Nephron progenitor cell (in vitro differentiated cells): ENCODE measurements around the gene MYT1.

ENCODE experiments used
- DNase-seq: peaks from one replicate; pipeline ENCODE4 v3.0.0; 2021
- H3K27ac Mint-ChIP-seq: 2 replicates; pipeline ENCODE4 v1.8.0; 2021; ENCODE audit warnings: mild to moderate bottlenecking, moderate library complexity, mixed read lengths
- H3K27me3 Mint-ChIP-seq: 2 replicates; pipeline ENCODE4 v1.8.0; 2021; ENCODE audit warnings: mild to moderate bottlenecking, low read depth, mixed read lengths; ENCODE audit not compliant: poor library complexity
- H3K36me3 Mint-ChIP-seq: 2 replicates; pipeline ENCODE4 v1.8.0; 2021; ENCODE audit warnings: low read depth, mixed read lengths
- H3K4me1 Mint-ChIP-seq: 2 replicates; pipeline ENCODE4 v1.8.0; 2021; ENCODE audit warnings: mixed read lengths
- H3K4me3 Mint-ChIP-seq: 2 replicates; pipeline ENCODE4 v1.8.0; 2021; ENCODE audit warnings: mild to moderate bottlenecking, moderate library complexity, mixed read lengths
- H3K9me3 Mint-ChIP-seq: 2 replicates; pipeline ENCODE4 v1.8.0; 2021; ENCODE audit warnings: mild to moderate bottlenecking, moderate library complexity, mixed read lengths
- TF ChIP-seq, protein P1 (sequence below): fragments of 200-600 bp; sonication (generic); IDR thresholded peaks from 2 replicates; pipeline ENCODE4 v1.5.0; 2021; ENCODE audit warnings: antibody characterized with exemption

MYT1 gene

DNA sequence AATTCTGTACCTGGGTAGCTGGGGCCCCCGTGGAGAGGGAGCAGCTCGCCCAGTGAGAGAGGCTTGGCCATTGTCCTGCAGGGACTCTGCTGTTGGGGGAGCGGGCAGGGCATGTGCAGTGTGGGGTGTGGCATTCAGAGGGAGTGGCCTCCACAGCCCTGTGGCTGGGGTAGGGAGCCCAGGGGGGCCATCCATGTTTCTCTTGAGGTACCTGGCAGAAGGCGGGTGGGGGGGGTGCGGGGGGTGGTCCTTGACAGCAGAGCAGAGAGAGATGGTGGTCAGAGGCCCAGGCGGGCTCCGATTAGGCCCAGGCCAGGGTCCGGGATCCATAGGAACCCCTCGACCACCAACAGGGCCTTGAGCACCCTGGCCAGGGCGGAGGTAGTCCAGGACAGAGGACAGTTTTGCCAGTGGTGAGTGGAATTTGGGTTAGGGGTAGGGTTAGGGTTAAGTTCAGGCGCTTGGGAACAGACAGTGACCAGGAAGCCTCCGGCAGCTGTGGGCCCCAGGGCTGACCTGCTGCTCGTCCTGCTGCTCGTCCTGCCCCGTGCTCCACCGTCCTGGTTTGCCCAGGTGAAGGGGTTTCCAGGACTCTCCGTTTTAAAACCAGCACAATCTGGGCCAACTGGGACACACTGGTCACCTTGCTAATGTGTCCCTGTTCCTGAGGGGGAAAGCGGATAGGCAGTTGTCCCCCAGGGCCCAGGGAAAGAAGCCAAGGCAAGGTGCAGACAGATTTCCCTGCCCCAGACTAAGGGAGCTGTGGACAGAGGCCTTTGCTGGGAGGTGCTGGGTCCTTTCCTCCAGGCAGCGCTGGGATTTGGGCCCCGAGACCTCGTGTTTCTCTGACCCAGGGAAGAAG is 24.8 kb upstream of the MYT1 start:
- peaks cover 42% of the 10 kb centered on the region for H3K27me3 Mint-ChIP-seq
- H3K4me1 Mint-ChIP-seq, result peaks cover 33% of the 10 kb centered on the region
- TF ChIP-seq, protein P1, sequence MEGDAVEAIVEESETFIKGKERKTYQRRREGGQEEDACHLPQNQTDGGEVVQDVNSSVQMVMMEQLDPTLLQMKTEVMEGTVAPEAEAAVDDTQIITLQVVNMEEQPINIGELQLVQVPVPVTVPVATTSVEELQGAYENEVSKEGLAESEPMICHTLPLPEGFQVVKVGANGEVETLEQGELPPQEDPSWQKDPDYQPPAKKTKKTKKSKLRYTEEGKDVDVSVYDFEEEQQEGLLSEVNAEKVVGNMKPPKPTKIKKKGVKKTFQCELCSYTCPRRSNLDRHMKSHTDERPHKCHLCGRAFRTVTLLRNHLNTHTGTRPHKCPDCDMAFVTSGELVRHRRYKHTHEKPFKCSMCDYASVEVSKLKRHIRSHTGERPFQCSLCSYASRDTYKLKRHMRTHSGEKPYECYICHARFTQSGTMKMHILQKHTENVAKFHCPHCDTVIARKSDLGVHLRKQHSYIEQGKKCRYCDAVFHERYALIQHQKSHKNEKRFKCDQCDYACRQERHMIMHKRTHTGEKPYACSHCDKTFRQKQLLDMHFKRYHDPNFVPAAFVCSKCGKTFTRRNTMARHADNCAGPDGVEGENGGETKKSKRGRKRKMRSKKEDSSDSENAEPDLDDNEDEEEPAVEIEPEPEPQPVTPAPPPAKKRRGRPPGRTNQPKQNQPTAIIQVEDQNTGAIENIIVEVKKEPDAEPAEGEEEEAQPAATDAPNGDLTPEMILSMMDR, result no peak
- H3K36me3 Mint-ChIP-seq, result peaks cover 3% of the 10 kb centered on the region
- no peak overlapping the region for H3K27ac Mint-ChIP-seq
- peaks cover 5% of the 10 kb centered on the region for H3K9me3 Mint-ChIP-seq
- DNase-seq, result peak; percentile 1
- H3K4me3 Mint-ChIP-seq, result no peak overlapping the region

DNA sequence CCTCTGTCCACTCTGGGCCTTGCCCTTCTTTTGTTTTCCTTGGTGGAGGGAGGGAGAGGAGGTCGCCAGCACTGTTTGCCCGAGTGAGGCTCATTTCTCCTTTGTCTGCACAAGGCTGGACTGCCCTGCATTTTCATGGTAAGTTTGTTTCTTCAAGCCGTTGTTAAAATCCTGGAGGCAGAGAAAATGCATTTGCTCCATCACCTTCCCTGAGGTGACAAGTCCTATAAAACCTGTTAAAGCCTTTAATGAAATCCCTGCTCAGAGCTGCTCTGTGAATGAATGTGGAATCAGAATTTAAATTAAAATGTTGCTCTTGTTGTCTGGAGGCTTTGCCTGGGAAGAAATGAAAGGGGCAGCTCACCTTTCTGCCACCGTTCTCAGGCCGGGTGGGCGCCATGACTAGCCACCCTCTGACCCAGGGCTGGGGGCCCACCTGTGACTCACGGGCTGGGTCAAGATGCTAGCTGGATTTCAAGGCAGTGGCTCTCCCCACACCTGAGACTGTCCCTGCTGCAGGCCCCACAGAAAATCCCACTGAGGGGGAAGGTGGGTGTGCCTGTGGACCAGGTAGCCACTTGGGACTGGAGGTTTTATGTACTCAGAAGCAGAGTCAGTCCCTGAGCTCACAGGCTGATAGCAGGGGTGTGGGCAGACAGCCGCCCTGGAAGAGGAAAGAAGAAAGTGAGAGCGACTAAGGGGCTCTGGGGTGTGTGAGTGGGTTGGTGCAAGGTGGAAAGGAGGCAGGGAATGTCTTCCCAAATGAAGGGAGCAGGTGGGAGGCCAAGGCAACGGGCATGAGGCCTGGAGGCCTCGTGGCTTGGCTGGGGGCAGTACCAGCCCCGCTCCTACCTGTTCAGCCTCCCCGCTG is 24.0 kb upstream of the MYT1 start:
- TF ChIP-seq, protein P1, result no peak
- Mint-ChIP-seq H3K4me3 (no peak overlapping the region), H3K27me3 (peaks cover 45% of the 10 kb centered on the region), H3K36me3 (peaks cover 9% of the 10 kb centered on the region), H3K27ac (no peak overlapping the region), H3K9me3 (peaks cover 13% of the 10 kb centered on the region), H3K4me1 (peaks cover 33% of the 10 kb centered on the region)
- DNase-seq, result no peak

DNA sequence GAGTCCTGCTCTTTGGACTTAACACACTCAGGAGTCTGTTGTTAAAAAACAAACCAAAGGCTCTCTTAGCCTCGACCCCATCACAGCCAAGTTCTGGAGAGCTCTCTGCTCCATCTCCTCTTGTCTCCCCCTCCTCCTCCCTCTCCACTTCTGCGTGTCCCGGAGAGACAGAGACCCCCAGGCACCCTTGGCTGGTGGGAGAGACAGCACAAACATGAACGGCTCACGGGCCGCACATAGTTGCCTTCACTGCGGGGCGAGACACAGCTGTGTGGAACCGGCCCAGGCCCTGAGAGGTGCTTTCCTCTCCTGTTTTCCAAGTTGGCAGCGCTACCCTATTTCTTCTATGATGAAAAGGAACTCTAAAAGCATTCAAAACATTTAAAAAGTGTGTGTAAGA is 23.3 kb upstream of the MYT1 start:
- Mint-ChIP-seq H3K36me3 (peaks cover 9% of the 10 kb centered on the region), H3K27me3 (peaks cover 41% of the 10 kb centered on the region), H3K4me1 (peaks cover 33% of the 10 kb centered on the region), H3K4me3 (no peak overlapping the region), H3K9me3 (peaks cover 18% of the 10 kb centered on the region), H3K27ac (no peak overlapping the region)
- TF ChIP-seq, protein P1, result no peak
- no peak for DNase-seq

DNA sequence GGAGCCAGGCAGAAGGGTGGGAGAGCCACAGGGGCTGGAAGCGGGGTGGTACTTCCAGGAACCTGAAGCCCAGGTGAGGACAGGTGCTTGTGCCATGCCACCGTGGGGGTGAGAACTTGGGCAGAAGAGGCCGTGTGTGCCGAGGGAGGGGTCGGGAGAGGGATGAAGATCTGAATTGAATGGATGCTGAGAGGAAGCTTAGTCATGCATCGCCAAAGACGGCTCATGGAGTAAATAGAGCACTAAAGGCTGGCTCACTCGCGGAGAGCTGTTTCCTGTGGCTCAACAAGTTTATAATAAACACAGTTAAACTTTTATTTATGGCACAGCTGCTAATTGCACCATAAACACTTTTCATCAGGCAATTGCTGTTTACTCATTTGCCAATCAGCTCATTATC is 21.7 kb upstream of the MYT1 start:
- Mint-ChIP-seq H3K9me3 (peaks cover 19% of the 10 kb centered on the region), H3K4me1 (peaks cover 33% of the 10 kb centered on the region), H3K4me3 (no peak overlapping the region), H3K27ac (no peak overlapping the region), H3K36me3 (peaks cover 9% of the 10 kb centered on the region), H3K27me3 (peaks cover 34% of the 10 kb centered on the region)
- DNase-seq, result no peak
- TF ChIP-seq, protein P1, result no peak

DNA sequence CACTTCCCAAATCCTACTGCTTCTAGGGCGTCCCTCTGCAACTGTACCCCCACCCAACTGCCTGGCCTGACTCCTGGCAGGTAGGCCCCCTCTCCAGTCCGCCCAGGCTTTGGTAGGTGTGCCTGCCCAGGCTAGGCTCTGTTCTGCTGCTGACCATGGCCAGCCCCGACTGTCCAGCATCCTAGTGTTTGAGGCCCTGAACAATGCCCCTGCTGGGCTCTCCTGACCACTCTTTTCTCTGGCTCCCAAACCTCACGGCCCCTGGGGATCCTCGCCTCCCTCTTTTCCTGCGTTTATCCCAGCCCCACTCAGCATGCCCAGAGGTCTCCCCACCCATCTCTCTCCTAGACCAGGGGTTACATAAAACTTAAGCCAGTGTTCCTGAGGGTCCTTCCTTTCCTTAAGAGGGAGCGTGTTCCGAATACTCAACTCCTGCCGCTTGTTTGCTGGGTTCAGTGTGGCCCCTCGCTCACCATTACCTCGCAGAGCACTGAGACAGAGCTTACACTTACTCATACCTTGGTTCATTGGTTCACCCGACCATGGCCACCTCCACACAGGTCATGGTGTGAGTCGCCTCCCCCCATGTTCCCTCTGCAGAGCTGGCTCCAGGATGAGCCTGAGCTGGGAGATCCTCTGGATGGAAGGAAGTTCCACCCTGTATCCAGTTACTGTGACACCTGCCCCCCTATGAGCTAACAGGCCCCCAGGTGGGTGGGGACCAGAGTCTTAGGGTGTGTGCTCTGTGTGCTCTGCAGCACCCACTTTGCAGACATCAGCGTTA is 21.0 kb upstream of the MYT1 start:
- peaks cover 9% of the 10 kb centered on the region for H3K36me3 Mint-ChIP-seq
- H3K27ac Mint-ChIP-seq, result peak overlapping the region; percentile 52
- H3K27me3 Mint-ChIP-seq, result peaks cover 35% of the 10 kb centered on the region
- peaks cover 19% of the 10 kb centered on the region for H3K9me3 Mint-ChIP-seq
- no peak for DNase-seq
- H3K4me3 Mint-ChIP-seq, result no peak overlapping the region
- H3K4me1 Mint-ChIP-seq, result peaks cover 33% of the 10 kb centered on the region
- TF ChIP-seq, protein P1, result no peak
